ENCODE measurements around the gene EIF2AK2. TPM values are rescaled to one million over a fixed set of nuclear protein-coding genes. Genes with fewer than 3 reads are reported as not detected.

The EIF2AK2 gene
- total and polyA plus RNA-seq, 4 donors: 30.5 to 62.6 (median 33.7) TPM

GRCh38 chr2:37061013-37061711 lies 95.6 kb downstream of the EIF2AK2 start:
- no peak for DNase-seq (ENCODE audit: low read depth in 4 of 6, low spot score in 6 of 6)
- Histone ChIP-seq H3K9me3 (ENCODE audit: control insufficient read depth, insufficient read depth, low read length) (no peaks in the 10 kb centered on the region), H3K4me3 (ENCODE audit: low read depth, low read length) (no peak overlapping the region), H3K27me3 (ENCODE audit: control insufficient read depth, insufficient read depth, low read length) (no peaks in the 10 kb centered on the region), H3K36me3 (ENCODE audit: control insufficient read depth, insufficient read depth, low read length) (peaks cover 16% of the 10 kb centered on the region), H3K27ac (ENCODE audit: low read depth, low read length) (no peak overlapping the region), H3K4me1 (ENCODE audit: control insufficient read depth, insufficient read depth, low read length) (no peaks in the 10 kb centered on the region)

DNA sequence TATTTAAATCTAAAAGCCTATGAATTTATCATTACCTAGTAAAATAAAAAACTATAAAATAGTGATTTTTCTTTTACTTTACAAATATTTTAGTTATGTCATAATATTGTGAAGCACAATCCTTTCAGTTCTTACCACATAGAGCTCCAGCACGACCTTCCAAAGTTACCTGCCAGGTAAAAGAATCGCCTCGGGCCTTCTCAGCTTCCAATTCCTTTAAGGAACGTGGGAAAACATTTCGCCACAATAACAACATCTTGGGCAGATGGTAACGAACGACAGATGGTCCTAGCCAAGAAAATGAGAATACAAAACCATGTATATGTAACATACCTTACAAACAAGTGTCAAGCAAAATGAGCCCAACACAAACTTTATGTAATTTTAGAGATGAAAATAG lies 96.3 kb downstream of the EIF2AK2 start:
- Histone ChIP-seq H3K4me3 (ENCODE audit: low read depth, low read length) (no peak overlapping the region), H3K36me3 (ENCODE audit: control insufficient read depth, insufficient read depth, low read length) (peaks cover 13% of the 10 kb centered on the region), H3K27ac (ENCODE audit: low read depth, low read length) (no peak overlapping the region), H3K9me3 (ENCODE audit: control insufficient read depth, insufficient read depth, low read length) (no peaks in the 10 kb centered on the region), H3K27me3 (ENCODE audit: control insufficient read depth, insufficient read depth, low read length) (no peaks in the 10 kb centered on the region), H3K4me1 (ENCODE audit: control insufficient read depth, insufficient read depth, low read length) (no peaks in the 10 kb centered on the region)
- 94% methylated on average over 3 of the region's 7 CpGs for WGBS (ENCODE audit: insufficient coverage)
- DNase-seq (ENCODE audit: low read depth in 4 of 6, low spot score in 6 of 6): peak in 2 of 6 donors; percentile 1 to 7

- Histone ChIP-seq H3K4me1 (ENCODE audit: control insufficient read depth, insufficient read depth, low read length) (no peaks in the 10 kb centered on the region), H3K27ac (ENCODE audit: low read depth, low read length) (no peak overlapping the region), H3K36me3 (ENCODE audit: control insufficient read depth, insufficient read depth, low read length) (peaks cover 10% of the 10 kb centered on the region), H3K9me3 (ENCODE audit: control insufficient read depth, insufficient read depth, low read length) (no peaks in the 10 kb centered on the region), H3K4me3 (ENCODE audit: low read depth, low read length) (no peak overlapping the region), H3K27me3 (ENCODE audit: control insufficient read depth, insufficient read depth, low read length) (no peaks in the 10 kb centered on the region)
- no peak for DNase-seq (ENCODE audit: low read depth in 4 of 6, low spot score in 6 of 6)
- no CpG with 5 or more reads among the region's 3 CpGs for WGBS (ENCODE audit: insufficient coverage)
Observed at GRCh38 chr2:37059841-37060240, 96.9 kb downstream of the EIF2AK2 start.

DNA sequence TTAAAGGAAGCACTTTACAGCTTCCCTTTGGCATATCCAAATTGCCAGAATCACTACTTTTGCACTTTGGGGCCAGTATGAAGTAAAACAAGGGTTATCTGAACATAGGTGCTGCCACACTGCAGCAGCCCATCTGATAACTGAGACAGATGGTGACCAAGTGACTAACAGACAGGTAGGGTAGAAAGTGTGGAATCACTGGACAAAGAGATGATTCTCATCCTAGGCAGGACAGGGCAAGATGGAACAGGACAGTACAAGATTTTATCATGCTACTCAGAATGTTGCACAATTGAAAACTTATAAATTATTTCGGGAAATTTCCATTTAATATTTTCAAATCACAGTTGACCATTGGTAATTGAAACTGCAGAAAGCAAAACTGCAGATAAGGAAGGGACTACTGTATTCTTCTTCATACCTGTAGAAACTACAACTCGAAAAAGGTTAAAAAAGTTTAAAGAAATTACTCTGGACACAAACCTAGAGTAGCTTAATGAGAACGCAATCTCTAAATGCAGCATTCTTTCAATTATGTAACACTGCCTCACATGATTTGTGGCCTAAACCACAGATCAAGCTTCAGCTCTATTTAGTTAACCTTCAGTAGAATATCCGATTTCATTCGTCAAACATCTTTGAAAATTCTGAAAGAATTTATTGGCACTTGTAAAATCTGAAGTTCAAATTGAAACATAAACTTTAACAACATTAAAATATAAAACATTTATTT lies 104.0 kb downstream of the EIF2AK2 start:
- no peaks in the 10 kb centered on the region for H3K27me3 ChIP-seq (ENCODE audit: control insufficient read depth, insufficient read depth, low read length)
- no peak for DNase-seq (ENCODE audit: low read depth in 4 of 6, low spot score in 6 of 6)
- no peak overlapping the region for H3K27ac ChIP-seq (ENCODE audit: low read depth, low read length)
- peaks cover 11% of the 10 kb centered on the region for H3K36me3 ChIP-seq (ENCODE audit: control insufficient read depth, insufficient read depth, low read length)
- H3K9me3 ChIP-seq (ENCODE audit: control insufficient read depth, insufficient read depth, low read length): no peaks in the 10 kb centered on the region
- WGBS (ENCODE audit: insufficient coverage): 80% methylated on average over 1 of the region's 5 CpGs
- no peak overlapping the region for H3K4me3 ChIP-seq (ENCODE audit: low read depth, low read length)
- H3K4me1 ChIP-seq (ENCODE audit: control insufficient read depth, insufficient read depth, low read length): no peaks in the 10 kb centered on the region

Other genes starting within 250 kb of the EIF2AK2 start
- gene STRN, start 190.4 kb downstream of the EIF2AK2 start, total RNA-seq: 100 to 1,000 TPM in 1 of 2 donors, 10 to 100 TPM in 1; 48.7 to 107 TPM
- 10 to 100 TPM; 40.2 to 77.0 TPM for gene STRN, start 190.4 kb downstream of the EIF2AK2 start, polyA plus RNA-seq (ENCODE audit: insufficient read length in 2 of 2)
- 10 to 100 TPM; 28.9 to 58.6 TPM for gene HEATR5B, start 72.6 kb downstream of the EIF2AK2 start, total RNA-seq
- gene HEATR5B, start 72.6 kb downstream of the EIF2AK2 start, polyA plus RNA-seq (ENCODE audit: insufficient read length in 2 of 2): 10 to 100 TPM; 25.2 to 27.7 TPM
- 10 to 100 TPM; 13.7 to 21.1 TPM for gene GPATCH11, start 72.5 kb downstream of the EIF2AK2 start, total RNA-seq
- gene GPATCH11, start 72.5 kb downstream of the EIF2AK2 start, polyA plus RNA-seq (ENCODE audit: insufficient read length in 2 of 2): 10 to 100 TPM; 14.9 to 22.0 TPM
- not detected for gene SULT6B1, start 31.7 kb upstream of the EIF2AK2 start, total RNA-seq
- not detected for gene SULT6B1, start 31.7 kb upstream of the EIF2AK2 start, polyA plus RNA-seq (ENCODE audit: insufficient read length in 2 of 2)
- gene CEBPZOS, start 39.5 kb upstream of the EIF2AK2 start, total RNA-seq: 10 to 100 TPM; 32.6 to 41.8 TPM
- gene CEBPZOS, start 39.5 kb upstream of the EIF2AK2 start, polyA plus RNA-seq (ENCODE audit: insufficient read length in 2 of 2): 10 to 100 TPM; 55.7 to 61.6 TPM
- 10 to 100 TPM; 47.9 to 69.5 TPM for gene CEBPZ, start 74.6 kb upstream of the EIF2AK2 start, total RNA-seq
- gene CEBPZ, start 74.6 kb upstream of the EIF2AK2 start, polyA plus RNA-seq (ENCODE audit: insufficient read length in 2 of 2): 10 to 100 TPM; 44.3 to 49.9 TPM
- 10 to 100 TPM; 22.4 to 30.0 TPM for gene NDUFAF7, start 74.7 kb upstream of the EIF2AK2 start, total RNA-seq
- gene NDUFAF7, start 74.7 kb upstream of the EIF2AK2 start, polyA plus RNA-seq (ENCODE audit: insufficient read length in 2 of 2): 10 to 100 TPM; 28.0 to 36.5 TPM
- 10 to 100 TPM; 55.8 to 68.6 TPM for gene PRKD3, start 167.9 kb upstream of the EIF2AK2 start, total RNA-seq
- gene PRKD3, start 167.9 kb upstream of the EIF2AK2 start, polyA plus RNA-seq (ENCODE audit: insufficient read length in 2 of 2): 10 to 100 TPM; 23.2 to 30.1 TPM
- gene QPCT, start 187.7 kb upstream of the EIF2AK2 start, total RNA-seq: 10 to 100 TPM; 10.4 to 26.1 TPM
- 10 to 100 TPM; 25.6 to 26.5 TPM for gene QPCT, start 187.7 kb upstream of the EIF2AK2 start, polyA plus RNA-seq (ENCODE audit: insufficient read length in 2 of 2)